AG04449 (cell line): ENCODE results near the gene MEGF11.

Experiments
- CTCF ChIA-PET: fragments of 350-600 bp; formaldehyde crosslinking; extraction: SDS; loops from one replicate; lab custom pipeline; 2021; ENCODE audit warnings: antibody characterized with exemption; lab: Yijun Ruan, JAX
- POLR2A ChIA-PET: fragments of 400-600, 350-600 bp; formaldehyde crosslinking; extraction: SDS; loops from one replicate; lab custom pipeline; 2020; ENCODE audit warnings: antibody characterized with exemption, inconsistent platforms; lab: Yijun Ruan, JAX
- DNase-seq: peaks from one replicate; pipeline ENCODE4 v3.0.0-alpha.2; 2010; ENCODE audit warnings: low read depth, low spot score
- H3K4me3 ChIP-seq: 2 replicates; pipeline ENCODE4 v1.5.1; 2011; ENCODE audit warnings: low read depth, mild to moderate bottlenecking, control low read depth, low read length
- CTCF ChIP-seq: IDR thresholded peaks from one replicate; pipeline ENCODE4 v1.5.1; 2011; ENCODE audit warnings: mild to moderate bottlenecking, moderate library complexity, low read length, control low read depth, inconsistent platforms; ENCODE audit not compliant: insufficient read depth; ENCODE audit errors: missing control alignments

The MEGF11 gene

GRCh38 chr15:66138096-66138783 is 115.3 kb downstream of the MEGF11 start:
- ChIA-PET POLR2A (no interaction called here), CTCF (no interaction called here)
- no peak overlapping the region for H3K4me3 ChIP-seq
- TF ChIP-seq CTCF, result no peak
- no peak for DNase-seq

GRCh38 chr15:66136948-66137347 is 116.6 kb downstream of the MEGF11 start:
- no peak for DNase-seq
- CTCF ChIA-PET, result no interaction called here
- TF ChIP-seq CTCF, result no peak
- no peak overlapping the region for H3K4me3 ChIP-seq
- POLR2A ChIA-PET, result no interaction called here

GRCh38 chr15:66135664-66136063 is 117.9 kb downstream of the MEGF11 start:
- ChIA-PET CTCF (no interaction called here), POLR2A (no interaction called here)
- TF ChIP-seq CTCF, result no peak
- DNase-seq, result no peak
- H3K4me3 ChIP-seq, result no peak overlapping the region

- TF ChIP-seq CTCF, result no peak
- no peak overlapping the region for H3K4me3 ChIP-seq
- DNase-seq, result no peak
- CTCF ChIA-PET, result no interaction called here
- POLR2A ChIA-PET, result no interaction called here
These were observed 119.3 kb downstream of the MEGF11 start for GRCh38 chr15:66134284-66134683.

- H3K4me3 ChIP-seq, result no peak overlapping the region
- ChIA-PET POLR2A (no interaction called here), CTCF (no interaction called here)
- TF ChIP-seq CTCF, result no peak
- no peak for DNase-seq
These were observed 120.2 kb downstream of the MEGF11 start for GRCh38 chr15:66133247-66133885.

GRCh38 chr15:66132251-66132816 is 121.2 kb downstream of the MEGF11 start:
- TF ChIP-seq CTCF, result no peak
- ChIA-PET CTCF (no interaction called here), POLR2A (no interaction called here)
- H3K4me3 ChIP-seq, result no peak overlapping the region
- DNase-seq, result no peak
